ENCODE data around the gene MRPL19.
A peak's percentile ranks its signal among the peaks of the same experiment; 100 is the strongest.
"Not testable (repeated sequence)": the region's sequence is repeated elsewhere in the genome, so short reads cannot be mapped to it uniquely, and the experiment has no call there.

The MRPL19 gene

DNA sequence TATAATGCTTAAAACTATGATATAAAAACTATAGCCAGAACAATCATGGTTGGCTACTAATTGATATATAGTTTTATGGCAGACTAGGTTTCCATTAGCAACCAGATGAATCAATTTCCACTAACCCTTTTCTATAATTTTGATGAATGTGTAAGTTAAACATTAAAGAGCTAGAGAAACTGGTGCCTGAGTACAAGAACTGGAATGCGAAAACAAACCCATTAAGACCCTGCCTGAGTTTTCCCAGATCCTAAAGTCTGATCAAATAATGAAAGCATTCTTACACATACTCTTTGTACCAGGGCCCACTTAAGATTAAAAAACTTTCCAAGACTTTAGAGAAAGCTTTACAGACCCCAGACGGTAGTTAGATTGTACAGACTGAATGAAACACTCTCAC, 21.3 kb downstream of the MRPL19 start:
- no peak for DNase-seq (ENCODE audit: low read depth)

DNA sequence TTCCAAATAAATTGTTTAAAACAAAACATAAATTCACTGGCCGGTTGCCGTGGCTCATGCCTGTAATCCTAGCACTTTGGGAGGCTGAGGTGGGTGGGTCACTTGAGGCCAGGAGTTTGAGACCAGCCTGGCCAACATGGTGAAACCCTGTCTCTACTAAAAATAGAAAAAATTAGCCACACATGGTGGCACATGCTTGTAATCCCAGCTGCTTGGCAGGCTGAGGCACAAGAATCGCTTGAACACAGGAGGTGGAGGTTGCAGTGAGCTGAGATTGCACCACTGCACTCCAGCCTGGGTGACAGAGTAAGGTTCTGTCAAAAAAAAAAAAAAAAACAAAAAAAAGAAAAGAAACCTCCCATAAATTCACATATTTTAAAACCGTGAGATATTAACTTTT, 28.8 kb downstream of the MRPL19 start:
- DNase-seq (ENCODE audit: low read depth) = not testable (repeated sequence)

DNA sequence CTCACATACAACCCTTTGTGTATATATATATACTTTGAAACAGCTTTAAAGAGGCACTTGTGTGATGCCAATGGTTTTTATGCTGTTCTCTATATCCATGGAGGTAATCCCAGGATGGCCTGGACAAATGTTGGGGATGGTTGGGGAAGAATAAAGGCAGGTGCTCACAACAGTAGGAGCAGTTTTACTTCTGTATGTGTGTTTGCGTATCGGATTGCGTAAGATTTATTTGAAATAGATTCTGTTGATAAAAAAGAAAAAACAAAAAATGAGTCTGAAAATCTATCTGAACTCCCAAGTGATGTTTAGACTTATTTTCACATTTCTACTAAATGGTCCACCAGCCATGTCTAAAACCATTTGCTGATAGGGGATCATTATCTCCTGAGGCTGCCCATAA, 29.3 kb downstream of the MRPL19 start:
- no peak for DNase-seq (ENCODE audit: low read depth)

DNA sequence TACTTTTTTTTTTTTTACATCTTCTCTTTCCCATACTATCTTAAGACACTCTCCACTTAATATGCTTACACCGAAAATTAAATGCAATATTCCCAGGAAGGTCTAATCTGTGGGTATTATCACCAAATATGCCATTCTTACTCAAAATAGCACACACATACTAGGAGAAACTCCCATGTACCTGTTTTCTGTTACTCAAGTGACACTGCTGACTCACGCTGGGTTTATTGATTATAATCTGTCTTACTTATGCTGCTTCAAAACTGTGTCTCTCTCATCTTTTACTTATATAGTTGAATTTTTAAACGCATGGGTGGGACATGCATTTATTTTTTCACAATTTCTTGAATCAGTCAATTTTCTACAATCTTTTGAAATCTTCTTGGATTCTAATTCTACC, 29.9 kb downstream of the MRPL19 start:
- no peak for DNase-seq (ENCODE audit: low read depth)

DNA sequence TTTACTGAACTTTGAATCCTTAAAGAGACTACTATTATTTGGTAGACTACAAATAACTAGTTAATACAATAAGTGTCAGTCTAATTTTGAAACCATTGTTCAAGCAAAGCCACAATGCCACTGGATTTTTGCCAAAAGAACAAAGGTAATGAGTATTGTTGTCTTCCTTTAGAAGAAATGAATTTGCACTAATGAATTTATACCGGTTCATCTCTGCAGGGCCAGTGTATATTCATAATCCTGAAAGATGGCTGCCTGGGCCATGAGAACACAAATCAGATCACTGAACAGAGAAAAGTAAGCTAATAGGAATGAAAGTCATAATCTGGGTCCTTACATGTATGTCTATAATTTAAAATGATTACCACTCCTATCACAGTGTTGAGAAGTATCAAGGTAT, 33.0 kb downstream of the MRPL19 start:
- DNase-seq (ENCODE audit: low read depth) = no peak

DNA sequence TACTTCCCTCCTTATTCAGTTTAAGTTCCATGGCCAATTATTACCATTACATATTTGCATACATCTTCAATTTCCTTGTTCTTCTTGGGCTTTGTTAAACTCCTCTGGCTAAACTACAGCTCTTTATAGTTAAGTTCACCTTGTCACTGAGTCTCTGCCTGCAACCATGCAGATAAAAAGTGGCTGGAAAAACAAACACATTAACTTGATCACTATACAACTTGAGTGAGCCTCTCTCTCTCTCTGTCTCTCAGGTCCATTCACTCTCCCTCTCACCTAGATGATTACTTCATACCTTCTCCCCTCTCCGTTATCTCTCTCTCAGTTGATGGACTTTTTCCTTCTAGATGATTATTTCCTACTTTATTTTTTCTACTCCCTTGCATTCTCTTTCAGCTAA, 33.8 kb downstream of the MRPL19 start:
- no peak for DNase-seq (ENCODE audit: low read depth)

DNA sequence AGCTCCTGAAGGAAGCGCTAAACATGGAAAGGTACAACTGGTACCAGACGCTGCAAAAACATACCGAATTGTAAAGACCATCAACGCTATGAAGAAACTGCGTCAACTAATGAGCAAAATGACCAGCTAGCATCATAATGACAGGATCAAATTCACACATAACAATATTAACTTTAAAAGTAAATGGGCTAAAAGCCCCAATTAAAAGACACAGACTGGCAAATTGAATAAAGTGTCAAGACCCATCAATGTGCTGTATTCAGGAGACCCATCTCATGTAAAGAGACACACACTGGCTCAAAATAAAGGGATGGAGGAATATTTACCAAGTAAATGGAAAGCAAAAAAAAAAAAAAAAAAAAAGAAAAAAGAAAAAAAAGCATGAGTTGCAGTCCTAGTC, 36.8 kb downstream of the MRPL19 start:
- not testable (repeated sequence) for DNase-seq (ENCODE audit: low read depth)

DNA sequence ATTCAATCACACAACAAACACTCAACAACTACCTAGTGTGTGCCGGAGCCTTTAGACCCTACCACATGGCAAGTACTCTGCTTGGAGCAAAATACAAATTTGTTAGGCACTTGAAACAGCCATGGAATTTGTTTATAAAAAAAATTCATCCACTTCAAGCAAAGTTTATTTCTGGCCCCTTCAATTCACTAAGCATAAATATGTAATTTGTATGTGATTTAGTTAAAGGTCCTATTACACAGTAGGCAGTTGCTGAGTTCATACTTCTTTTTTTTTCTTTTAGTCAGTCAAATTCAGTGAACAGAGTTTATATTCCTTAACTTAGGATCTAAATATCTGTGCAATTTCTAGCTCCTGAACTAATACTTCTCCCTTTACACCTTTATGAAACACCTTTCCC, 41.6 kb downstream of the MRPL19 start:
- no peak for DNase-seq (ENCODE audit: low read depth)

DNA sequence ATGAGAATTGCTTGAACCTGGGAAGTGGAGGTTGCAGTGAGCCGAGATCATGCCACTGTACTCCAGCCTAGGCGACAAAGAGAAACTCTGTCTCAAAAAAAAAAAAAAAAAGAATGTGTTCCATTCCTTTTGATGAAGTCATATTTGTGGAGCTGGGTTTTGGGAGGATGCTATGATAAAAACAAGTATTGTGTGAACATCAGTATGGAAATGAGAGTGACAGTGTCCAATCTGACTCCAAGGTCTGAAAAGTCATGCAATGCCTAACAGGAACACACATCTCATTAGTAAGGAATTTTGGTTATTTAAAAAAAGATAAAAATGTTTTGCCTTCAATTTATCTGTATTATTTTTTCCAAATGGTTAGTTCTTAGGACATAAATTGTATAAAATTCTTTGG, 52.3 kb downstream of the MRPL19 start:
- no peak for DNase-seq (ENCODE audit: low read depth)

DNA sequence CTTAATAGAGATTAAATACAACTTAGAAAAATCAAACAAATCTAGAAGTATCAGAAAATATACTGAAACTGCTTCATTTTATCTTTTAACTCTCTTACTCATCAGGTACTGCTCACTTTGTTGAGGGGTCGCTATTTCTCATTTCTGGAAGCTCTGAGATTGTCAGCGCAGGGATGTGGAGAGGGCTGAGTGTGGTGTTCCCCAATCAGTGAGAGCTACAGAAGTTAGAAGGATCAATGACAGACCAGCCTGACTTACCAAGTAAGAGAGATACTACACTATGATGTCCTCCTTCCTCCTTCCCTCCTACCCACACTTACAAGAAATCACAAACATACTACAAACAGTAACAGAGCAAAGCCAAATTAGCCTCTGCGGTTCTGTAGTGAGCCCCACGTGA, 56.0 kb downstream of the MRPL19 start:
- no peak for DNase-seq (ENCODE audit: low read depth)

DNA sequence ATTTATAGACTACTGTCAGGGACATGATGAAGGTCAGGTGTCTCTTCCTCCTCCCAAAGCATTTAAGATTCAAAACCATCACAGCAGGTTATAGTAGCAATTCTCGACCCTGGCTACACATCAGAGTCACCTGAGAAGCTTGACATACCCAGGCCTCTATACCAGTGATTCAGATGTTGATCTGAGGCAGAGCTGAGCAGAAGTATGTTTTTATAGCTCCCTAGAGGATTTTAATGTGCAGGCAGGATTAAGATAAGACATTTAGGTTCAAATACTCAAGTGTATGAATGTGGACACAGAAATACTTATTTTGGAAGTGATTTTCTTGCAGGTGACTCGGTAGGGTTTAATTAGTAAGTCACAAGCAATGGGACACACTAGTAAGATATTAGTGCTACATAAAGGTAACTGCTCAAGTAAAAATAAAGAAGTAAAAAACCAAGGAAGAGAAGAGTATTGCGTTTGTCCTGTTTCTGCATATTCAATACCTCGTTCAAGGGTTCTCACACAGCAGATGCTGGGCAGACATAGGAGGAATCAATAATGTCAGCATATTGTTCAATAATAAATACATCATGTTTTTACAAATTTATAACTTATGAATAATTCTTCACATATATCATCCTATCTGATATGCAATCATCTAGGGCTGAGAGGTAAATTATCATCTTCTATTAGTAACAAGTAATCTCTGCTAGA, 57.2 kb downstream of the MRPL19 start:
- no peak for DNase-seq (ENCODE audit: low read depth)

DNA sequence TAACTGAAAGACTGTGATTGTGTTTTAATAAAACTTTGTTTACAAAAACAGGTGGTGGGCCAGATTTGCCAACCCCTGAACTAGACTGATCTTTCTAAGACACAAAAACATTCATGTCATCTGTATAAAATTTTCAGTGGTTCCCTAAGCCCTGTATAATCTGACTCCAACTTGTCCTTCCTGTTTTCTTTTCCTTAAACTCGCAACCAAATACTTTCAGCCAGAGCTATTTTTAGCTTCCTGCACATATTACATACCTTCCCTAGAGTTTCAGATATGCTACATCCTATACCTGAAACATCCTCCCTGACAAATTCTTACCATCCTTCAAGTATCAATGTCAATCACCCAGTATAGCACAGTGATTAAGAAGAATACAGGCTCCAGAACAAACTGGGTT, 59.3 kb downstream of the MRPL19 start:
- no peak for DNase-seq (ENCODE audit: low read depth)

DNA sequence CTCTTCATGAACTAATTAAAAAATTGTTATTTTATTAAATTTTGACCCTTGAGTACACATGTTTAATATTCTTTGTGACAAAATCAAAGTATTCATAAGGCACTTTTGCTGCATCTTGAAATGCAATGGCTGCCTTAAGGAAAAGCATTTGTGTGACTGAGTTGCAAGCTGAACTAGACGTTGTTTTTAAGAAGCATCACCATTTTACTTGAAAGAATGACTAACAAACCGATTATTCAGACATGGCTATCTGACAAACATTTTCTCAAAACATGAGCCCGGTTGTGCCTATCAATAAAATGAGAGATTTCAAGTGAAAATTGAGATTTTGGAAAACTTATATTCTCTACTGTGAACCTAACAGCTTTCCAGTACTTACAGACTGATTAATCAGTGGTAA, 61.3 kb downstream of the MRPL19 start:
- DNase-seq (ENCODE audit: low read depth) = no peak

DNA sequence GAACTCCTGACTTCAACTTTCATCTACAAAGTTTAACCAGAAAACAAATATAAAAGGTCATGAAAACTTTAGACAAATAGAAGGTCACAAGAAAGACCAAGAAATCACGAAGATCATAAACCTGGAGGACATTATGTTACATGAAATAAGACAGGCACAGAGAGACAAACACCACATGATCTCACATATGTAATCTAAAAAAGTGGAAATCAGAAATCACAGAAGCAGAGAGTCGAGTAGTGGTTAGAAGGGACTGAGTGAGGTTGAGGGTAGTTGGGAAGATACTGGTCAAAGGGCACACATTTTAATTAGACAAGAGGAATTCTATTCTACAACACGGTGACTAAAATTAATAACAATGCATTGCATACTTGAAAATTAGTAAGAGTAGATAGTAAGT, 62.7 kb downstream of the MRPL19 start:
- DNase-seq (ENCODE audit: low read depth) = no peak

DNA sequence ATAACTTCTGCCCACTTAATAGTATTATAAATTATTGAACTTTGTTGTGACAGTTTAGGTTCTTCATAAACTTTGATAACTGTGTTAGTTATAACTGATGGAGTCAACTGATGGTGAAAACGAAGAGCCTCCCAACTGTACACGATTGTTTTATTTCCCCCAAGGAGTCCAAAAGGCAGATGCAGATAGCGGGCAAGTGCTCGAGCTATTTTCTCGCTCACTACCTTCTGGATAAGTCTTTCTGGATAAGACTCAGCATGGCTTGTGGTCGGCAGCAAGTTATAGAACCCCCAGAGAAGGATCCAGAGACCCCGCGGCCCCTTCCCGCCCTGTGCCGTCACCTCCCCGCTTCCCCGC, 63.6 kb downstream of the MRPL19 start:
- no peak for DNase-seq (ENCODE audit: low read depth)

DNA sequence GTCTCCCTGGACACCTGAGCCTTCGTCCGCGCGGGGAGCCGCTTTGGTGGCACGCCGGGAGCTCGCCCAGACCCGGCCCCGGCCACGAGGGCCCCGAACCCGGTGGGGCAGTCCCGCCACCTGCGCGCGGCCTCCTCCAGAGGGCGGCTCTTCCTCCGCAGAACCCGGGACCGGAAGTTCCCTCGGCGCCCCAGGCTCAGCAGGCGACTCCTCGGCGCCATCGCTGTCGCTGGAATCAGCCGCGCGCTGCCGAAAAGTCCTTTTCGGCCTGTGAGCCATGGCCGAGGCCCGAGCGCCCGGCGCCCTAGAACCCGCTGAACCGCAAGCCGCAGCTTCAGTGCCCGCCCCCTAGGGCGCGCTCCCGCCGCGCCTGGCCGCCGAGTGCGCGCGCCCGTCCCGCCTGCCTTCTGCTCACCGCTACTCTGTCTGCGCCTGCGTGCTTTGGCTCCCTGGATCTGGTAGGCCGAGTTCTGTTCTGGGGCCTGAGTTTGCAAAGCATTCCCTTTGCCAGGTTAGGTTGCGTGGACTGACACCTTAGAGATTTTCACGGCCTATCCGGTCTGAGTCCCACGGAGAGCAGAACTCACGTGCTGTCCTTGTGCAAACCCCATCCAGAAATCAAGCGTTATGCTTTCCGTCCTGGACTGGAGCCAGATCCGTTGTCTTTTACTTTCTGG, 64.1 kb downstream of the MRPL19 start, which contains the start of gene GCFC2:
Gene GCFC2 (minus strand): TSS at position 339 of the 677 bp plus-strand sequence. CDS start 60 bp downstream, at position 279.
- peak; percentile 72 for DNase-seq (ENCODE audit: low read depth)

DNA sequence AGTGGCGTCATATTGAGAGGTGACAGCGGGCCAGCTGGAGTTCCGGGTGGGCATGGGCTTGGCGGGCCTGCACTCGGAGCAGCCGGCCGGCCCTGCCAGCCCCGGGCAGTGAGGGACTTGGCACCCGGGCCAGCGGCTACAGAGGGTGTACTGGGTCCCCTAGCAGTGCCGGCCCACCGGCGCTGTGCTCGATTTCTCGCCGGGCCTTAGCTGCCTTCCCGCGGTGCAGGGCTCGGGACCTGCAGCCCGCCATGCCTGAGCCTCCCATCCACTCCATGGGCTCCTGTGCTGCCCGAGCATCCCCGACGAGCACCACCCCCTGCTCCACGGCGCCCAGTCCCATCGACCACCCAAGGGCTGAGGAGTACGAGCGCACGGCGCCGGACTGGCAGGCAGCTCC, 65.0 kb downstream of the MRPL19 start:
- DNase-seq (ENCODE audit: low read depth) = not testable (repeated sequence)

DNA sequence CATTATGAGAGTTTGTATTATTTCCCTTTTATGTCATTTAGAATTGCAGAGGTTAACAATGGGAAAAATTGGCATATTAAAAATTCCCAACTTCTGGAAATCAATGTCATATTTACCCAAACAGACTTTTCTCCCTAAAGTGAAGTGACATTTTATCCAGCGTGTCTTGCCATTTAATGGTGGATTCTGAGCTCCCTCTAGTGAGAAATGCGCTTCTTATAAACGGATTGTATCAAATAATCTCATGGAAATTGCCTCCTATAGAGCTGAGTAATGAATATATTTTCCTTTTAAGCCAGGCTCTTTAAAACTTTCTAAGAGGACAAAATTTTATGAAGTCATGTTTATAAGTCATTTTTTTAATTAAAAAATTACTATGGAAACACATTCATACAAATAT, 69.8 kb downstream of the MRPL19 start:
- no peak for DNase-seq (ENCODE audit: low read depth)

DNA sequence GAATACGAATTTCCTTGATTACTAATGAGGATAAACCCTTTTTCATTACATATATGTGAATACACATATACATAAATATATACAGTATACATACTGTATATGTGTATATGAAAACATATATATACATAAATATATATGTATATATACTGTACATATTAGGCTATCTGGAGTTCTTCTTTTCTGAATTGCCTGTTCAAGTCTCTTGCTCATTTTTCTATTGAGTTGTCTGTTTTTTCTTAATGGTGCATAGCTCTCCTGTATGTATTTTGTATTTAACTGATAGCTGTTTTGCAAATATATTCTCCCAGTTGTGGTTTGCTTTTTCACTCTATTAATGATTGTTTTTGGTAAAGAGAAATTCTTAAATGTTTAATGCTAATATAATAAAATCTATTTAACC, 73.0 kb downstream of the MRPL19 start:
- no peak for DNase-seq (ENCODE audit: low read depth)

DNA sequence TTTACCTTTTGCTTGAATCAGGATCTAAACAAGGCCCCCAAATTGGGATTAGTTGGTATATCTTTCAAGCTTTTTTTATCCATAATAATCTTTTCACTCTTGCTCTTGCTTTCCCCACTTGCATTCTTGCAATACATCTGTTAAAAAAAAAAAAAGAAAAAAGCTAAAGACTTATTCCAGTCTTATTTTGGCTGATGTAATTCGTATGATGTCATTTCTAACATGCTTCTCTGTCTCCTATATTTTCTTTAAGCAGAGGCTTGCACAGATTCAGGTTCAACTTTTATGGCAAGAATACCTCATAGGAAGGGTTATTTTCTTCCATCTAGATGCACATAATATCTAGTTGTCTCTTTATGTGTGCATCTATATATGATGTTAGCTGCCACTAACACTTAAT, 73.9 kb downstream of the MRPL19 start:
- no peak for DNase-seq (ENCODE audit: low read depth)

DNA sequence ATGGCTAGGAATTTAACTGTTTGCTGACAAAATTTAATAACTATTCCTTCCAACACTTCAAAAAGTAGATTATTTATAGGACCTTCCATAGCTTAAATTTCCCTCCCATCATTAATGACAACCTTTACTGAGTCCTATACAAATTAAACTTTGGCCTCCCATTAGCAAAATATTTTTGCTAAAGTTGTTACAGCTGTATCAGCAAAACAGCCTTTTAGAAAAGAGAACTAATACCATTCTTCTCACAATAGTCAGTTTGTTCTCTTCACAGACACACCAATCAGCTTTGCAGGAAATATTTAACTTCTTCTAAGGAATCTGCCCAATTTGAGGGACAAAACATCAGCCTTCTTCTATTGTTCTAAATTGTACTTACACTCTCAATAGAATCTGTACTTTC, 76.1 kb downstream of the MRPL19 start:
- no peak for DNase-seq (ENCODE audit: low read depth)

DNA sequence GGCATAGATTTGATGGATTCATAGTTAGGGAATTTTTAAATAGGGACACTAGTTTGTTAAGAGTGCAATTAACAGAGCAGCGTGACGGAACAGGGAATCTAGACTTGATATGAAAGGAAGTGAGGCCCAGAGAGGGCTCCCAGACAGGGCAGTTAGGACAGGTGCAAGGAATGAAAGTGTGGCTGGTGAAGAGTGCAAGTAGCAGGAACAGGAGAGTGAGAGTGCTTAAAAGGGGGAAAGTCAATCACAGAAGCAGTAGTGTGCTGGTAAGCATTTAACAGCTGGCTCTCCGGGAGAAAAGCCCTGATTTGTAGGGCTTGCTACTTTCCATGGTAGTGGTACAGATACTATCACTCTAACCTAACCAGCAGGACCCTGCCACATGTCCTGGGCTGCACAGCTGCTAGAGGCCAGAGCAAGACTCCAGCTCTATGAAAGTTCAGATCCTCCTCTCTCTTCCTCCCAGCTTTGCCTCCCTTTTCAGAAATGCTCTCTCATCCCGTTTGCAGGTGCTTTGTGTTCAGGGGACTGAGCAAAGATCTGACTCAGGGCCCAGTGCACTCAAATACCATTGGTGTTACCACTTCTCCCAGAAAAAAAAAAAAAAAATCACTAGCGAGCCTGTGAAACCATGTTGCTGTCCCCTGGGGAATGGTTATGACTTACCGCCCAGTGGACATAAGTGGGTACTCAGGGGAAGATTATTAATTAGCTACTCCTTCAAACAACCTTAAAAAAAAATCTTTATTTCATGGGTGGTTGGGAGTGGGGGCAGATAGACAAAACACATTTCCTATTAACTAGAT, 82.2 kb downstream of the MRPL19 start:
- DNase-seq (ENCODE audit: low read depth) = no peak

DNA sequence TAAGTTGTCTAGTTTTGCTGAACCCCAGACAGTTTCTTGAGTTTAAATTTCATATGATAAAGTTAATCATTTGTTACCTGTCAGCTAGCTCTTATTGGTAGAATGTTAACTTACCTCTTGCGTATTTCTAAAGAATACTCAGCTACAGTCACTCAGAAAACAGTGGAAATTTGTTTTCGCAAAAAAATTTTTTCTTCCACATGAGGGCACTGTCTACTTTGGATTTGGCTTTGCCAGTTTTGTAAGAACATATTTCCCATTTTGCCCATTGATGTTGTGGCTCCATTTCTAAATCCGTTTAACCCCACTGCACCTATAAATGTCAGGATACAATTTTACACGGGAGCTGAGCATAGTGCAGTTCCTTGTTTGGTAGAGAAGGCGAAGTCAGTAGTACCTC, 83.3 kb downstream of the MRPL19 start:
- DNase-seq (ENCODE audit: low read depth) = no peak

Measured in stimulated activated CD8-positive, alpha-beta memory T cell treated with anti-CD3 and anti-CD28 coated beads, Interleukin-15, amount 100 ng/mL, for 24 hours (primary cell).